ENCODE results near the gene OBP2A.
"Not testable (repeated sequence)": the region's sequence is repeated elsewhere in the genome, so short reads cannot be mapped to it uniquely, and the experiment has no call there.

The OBP2A gene

GRCh38 chr9:135526730-135527571, 19.0 kb upstream of the OBP2A start:
- DNase-seq (ENCODE audit: low read depth), result no peak

GRCh38 chr9:135528842-135529435, 17.0 kb upstream of the OBP2A start:
- not testable (repeated sequence) for DNase-seq (ENCODE audit: low read depth)

DNA sequence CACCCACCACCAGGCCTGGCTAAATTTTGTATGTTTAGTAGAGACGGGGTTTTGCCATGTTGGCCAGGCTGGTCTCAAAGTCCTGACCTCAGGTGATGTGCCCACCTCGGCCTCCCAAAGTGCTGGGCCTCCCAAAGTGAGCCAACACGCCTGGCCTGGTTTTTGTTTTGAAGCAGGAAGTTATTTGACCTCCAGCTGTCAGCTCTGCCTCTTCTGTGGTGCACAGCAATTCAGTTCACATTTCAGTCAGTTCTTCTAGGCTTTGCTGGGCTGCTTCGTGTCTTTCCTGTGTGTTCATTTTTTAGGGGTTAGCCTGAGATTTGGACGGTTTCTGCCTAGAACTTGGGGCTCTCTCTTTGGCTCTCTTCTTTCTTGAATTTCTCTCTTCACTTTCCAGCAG, 15.8 kb upstream of the OBP2A start:
- DNase-seq (ENCODE audit: low read depth), result no peak

DNA sequence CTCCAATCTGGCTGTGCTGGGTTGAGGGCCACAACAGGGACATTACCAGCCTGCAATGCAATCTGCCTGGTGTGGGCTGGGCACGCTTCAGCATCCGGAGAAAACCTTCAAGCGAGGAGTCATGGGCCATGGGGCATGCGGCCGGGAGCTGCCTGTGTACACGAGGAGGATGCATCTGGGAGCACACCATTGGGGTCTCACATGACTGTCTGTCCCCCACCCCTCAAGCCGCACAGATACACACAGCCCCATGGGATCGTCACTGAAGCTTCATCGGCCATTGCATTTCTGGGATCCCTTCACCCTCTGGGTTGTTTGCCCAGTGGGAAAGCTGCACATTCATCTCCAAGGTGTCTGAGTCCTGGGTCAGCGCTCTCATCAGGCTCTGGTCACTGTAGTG, 14.8 kb upstream of the OBP2A start:
- DNase-seq (ENCODE audit: low read depth), result no peak

- DNase-seq (ENCODE audit: low read depth), result no peak
These were observed 12.8 kb upstream of the OBP2A start for GRCh38 chr9:135533113-135533512.

DNA sequence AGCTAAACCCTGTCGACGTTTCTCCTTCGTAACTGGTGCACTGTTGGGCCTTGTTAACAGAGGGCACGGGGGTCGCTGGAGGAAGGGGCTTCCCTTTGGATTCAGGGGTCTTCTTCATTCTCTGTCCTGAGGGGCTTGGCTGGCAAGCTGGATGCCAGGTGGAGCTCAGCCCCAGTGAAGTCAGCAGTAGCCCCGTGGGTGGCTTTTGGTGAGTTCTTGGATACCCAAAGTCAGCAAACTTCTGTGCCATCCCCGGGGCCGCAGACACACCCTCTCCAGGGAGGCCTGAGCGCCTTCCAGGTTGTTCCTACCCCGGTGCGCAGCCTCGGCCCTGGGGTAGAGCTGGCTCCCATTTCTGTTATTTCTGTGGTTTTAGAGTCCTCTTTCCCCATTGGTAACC, 12.3 kb upstream of the OBP2A start:
- DNase-seq (ENCODE audit: low read depth), result no peak

DNA sequence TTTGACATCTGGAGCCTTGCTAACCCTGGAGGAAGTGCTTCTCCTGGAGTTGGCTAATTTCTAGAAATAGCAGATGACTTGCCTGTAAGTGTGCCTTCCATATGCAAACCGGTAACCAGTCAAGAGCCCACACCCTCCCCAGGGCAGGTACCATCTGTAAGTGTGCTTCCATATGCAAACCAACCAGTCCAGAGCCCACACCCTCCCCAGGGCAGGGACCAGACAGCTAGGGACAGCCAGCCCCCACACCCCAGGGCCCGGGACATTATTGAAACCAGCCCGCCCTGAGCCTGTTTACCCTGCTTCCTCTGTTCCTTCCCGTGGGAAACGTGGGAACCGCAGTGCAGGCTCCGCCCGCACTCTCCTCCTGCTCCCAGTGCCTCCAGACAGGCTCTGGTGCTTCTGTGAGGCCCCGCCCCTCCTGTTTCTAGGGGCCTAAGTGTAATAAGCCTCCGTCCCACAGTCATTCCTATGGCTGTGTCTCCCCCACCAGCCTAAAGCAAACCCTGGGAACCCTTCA, 11.7 kb upstream of the OBP2A start:
- not testable (repeated sequence) for DNase-seq (ENCODE audit: low read depth)

GRCh38 chr9:135534826-135535225, 11.1 kb upstream of the OBP2A start:
- not testable (repeated sequence) for DNase-seq (ENCODE audit: low read depth)

DNA sequence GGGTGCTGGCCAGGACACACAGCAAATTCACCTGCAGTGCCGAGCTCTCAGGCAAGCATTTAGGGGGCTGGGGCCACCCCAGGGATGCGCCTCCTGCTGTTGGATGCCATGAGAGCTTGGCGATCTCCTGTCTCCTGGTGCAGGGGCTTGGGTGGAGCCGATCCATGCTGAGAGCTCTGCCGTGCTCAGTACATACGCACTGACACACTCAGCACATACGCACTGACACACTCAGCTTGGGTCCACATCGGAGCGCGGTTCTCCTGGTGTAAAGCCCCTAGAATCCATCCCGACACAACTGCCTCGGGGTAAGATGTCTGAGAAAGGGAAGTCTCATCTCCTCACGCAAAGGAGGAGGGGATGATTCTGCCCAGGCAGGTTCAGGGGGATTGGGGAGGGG, 10.3 kb upstream of the OBP2A start:
- not testable (repeated sequence) for DNase-seq (ENCODE audit: low read depth)

GRCh38 chr9:135536216-135536615, 9.7 kb upstream of the OBP2A start:
- DNase-seq (ENCODE audit: low read depth), result no peak

DNA sequence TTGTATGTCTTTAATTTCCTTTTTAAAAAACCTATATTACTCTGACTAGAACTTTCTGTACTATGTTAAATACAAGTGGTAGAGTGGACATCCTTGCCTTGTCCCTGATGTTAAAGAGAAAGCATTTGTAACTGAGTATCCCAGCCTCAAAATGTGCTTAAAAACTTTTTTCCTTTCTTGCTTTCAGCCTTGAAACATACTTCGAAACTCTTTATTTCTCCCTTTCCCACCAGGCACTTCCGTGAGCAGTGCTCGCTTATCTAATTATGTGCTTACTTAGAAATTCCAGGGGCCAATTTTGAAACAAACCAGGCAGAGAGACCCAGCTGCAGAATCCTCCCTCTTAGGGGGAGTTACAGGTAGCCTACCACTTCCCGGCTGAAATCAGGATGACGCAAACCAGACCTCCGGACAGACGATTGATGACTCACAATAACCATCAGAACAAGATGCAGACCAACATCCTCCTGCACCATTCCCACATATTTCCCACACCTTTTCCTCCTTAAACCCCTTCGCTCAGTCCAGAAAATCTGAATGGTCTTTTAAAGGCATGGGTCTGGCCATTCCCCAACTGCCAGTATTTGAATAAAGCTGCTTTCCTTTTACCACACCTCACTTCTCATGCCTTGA, 2.5 kb upstream of the OBP2A start:
- DNase-seq (ENCODE audit: low read depth), result not testable (repeated sequence)

DNA sequence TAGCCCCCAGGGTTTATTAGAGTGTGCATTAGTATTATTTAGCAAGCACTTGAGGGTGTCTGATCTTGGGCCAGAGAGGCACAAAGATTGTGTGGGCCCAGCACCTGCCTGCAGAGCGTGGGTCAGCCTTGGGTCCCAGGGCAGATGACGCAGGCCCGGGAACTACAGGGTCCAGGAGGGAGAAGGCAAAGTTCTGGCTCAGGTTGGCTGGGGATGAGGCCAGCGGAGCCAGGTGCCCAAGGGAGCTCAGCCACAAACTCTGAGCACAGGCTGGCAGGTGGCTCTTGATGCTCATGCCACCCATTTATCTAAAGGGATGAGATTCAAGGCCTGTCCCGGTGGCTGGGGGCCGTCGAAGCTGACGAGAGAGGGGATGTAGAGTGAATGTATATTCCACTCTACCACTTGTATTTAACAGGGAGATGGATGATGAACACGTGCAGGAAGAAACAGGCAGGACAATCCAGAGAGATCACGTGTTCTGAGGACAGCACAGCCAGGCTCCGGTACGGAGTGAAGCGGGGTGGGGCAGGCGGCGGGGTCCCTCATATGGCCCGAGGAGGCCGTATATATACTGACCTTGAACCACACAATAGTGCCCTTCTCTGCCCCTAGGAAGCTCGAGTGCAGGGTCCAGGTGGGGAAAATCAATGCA, 818 bp upstream of the OBP2A start:
- DNase-seq (ENCODE audit: low read depth), result no peak

DNA sequence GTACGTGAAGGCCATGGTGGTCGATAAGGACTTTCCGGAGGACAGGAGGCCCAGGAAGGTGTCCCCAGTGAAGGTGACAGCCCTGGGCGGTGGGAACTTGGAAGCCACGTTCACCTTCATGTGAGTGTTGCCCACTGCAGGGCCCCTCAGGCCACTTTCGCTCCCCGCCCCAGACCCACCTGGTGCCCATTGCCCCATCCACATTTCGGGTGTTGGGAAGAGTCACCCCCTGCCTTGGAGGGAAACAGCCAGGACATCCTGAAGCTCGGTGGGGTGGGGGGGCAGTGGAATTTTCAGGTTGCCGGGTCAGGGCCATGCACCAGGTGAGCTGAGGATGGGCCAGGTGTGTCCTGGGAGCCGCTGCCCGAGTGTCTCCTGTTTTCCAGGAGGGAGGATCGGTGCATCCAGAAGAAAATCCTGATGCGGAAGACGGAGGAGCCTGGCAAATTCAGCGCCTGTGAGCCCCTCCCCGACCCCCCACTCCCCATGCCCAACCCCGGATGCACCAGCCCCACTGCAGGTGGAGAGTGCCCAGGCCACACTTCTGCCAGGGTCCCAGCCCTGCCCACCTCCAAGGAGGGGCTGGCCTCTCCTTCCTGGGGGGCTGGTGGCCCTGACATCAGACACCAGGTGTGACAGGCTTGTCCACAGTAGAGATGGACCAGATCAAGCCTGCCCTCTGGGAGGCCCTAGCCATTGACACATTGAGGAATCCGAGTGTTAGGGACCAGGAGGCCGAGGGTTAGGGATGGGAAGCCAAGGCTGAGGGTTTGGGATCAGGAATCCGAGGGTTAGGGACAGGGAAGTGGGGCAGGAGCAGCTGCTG, 1.1 kb downstream of the OBP2A start:
- not testable (repeated sequence) for DNase-seq (ENCODE audit: low read depth)

DNA sequence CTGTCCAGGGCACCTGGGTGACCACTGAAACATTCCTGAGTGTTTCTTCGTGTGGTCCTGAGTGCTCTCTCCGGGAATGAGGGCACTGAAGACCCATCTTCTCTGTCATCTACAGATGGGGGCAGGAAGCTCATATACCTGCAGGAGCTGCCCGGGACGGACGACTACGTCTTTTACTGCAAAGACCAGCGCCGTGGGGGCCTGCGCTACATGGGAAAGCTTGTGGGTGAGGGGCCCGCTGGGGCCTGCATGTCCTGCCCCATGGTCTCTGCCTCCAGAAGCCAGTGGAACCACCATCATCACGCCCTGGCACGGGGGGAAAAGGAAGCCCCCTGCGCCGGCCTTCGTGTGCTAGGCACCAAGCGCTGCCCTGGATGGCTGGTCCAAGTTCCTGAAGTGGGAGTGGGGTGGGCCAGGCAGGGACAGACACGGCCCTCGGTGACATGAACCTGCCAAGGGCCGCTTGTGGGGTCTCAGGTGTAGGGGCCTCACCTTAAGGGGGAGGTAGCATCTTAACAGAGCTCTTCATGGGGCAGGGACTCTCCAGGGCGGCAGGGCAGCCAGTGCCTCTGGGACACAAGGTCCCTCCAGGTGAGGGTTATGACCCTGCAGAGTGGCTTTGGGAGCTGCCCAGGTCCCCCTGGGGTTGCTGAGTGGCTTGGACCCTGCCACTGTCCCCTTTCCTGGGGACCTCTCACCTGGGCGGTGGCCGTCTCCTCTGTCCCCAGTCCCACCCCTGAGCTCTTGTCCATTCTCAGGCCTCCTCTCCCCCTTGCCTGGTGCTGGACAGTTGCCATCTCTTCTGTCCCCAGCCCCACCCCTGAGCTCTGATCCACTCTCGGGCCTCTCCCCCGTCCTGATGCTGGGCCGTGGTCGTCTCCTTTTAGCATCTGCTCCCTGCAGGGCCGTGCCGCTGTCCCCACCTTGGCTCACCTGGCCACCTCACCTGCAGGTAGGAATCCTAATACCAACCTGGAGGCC, 2.1 kb downstream of the OBP2A start:
- no peak for DNase-seq (ENCODE audit: low read depth)

DNA sequence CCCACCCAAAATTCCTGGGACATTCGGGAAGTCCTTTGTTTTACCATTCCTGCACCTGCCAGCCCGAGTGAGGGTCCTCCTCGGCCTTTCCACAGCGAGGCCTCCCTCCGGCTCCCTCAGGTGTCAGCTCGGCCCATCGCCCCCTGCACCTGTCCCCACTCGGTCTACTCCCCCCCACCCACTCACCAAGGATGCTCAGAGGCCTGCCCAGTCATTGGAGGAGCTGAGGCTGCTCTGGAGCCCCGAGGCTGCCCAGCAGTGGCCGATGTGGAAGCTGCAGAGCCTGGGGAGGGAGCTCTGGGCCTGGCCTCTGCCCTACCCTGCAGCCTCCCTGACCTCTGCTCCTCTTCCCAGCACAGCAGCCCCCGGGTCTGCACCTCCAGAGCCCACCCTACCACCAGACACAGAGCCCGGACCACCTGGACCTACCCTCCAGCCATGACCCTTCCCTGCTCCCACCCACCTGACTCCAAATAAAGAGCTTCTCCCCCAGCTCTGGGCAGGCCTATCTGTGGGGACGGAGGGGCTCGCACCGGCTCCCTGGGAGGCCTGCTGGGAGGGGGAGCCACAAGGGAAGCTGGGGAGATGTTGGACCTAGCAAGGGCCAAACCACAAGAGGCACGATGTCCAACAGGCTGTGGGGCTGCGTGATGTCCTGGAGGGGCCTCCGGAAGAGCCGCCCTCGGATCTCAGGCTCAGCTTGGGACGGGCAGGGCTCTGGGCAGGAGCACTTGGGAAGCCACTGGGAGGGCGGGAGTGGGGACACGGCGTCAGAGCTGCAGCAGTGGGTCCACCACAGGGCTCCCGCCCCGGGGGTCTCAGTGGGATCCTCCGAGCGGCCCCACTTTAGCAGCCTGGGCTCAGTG, 3.8 kb downstream of the OBP2A start:
- DNase-seq (ENCODE audit: low read depth), result not testable (repeated sequence)

- no peak for DNase-seq (ENCODE audit: low read depth)
These were observed 4.5 kb downstream of the OBP2A start for GRCh38 chr9:135550344-135550918.

DNA sequence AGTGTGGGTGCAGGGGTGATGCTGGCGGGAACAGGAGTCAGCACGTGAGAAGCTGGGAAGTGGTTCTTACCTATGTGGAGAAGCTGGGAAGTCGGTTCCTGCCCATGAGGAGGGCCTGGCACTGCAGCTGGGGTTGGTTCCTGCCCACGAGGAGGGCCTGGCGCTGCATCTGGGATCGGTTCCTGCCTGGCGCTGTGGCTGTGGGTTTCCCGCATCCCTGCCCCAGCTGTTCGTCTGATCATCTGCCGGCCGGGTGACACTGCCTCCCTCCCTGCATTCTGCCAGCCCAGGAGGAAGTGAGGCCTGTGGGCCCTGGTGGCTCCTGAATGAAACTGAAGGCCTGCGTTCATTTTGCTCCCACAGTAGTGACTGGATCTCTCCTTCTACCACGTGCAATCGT, 5.1 kb downstream of the OBP2A start:
- DNase-seq (ENCODE audit: low read depth), result no peak

GRCh38 chr9:135551456-135551855, 5.5 kb downstream of the OBP2A start:
- DNase-seq (ENCODE audit: low read depth), result no peak

Data from activated T-helper 9 cell treated with anti-CD3 and anti-CD28 coated beads, Interleukin-2, amount 50 U/mL, for 16 hours (primary cell).